K562 (cell line): Measurements from ENCODE around the gene DLX4. TPM values are rescaled to one million over a fixed set of nuclear protein-coding genes. Genes with fewer than 3 reads are reported as not detected.

Experiments used
- ATAC-seq: fragments of 200-7000 bp; cut with Tn5 transposase; 3 replicates; pipeline ENCODE4 v1.9.1; 2020; ENCODE audit warnings: moderate library complexity
- BruUV-seq: library from RNA; stranded (reverse); fragments of 400-500 nt; replicated peaks from 2 replicates; lab custom pipeline; 2021; lab: Mats Ljungman, UMichigan
- CTCF ChIA-PET: fragments of 300-600 bp; formaldehyde crosslinking; extraction: SDS; loops from one replicate; lab custom pipeline; 2021; ENCODE audit warnings: low intra/inter-chr PET ratio; lab: Yijun Ruan, JAX
- POLR2A ChIA-PET: fragments of 300-600, 350-650 bp; sonication (Branson Sonifier 250); formaldehyde crosslinking; extraction: SDS; loops from one replicate; lab custom pipeline; 2021; ENCODE audit warnings: antibody characterized with exemption, inconsistent platforms; lab: Yijun Ruan, JAX
- DNase-seq, 4 experiments: peaks; one replicate each; pipeline versions ENCODE4 v3.0.0 to v3.0.0-alpha.2; 2011 to 2018; ENCODE audit warnings: low spot score in 3 of 4, mixed read lengths in 3 of 4; ENCODE audit errors: extremely low read depth in 1 of 4
- FAIRE-seq: peaks from 2 replicates; lab custom pipeline; 2011; peaks lifted over from hg19 to GRCh38; lab: Jason Lieb, UNC
- H2AFZ ChIP-seq: 2 replicates; pipeline ENCODE4 v1.6.0; 2011; ENCODE audit warnings: low read depth, low read length, control low read depth, inconsistent platforms
- H3K27ac ChIP-seq: fragments of 200-600 bp; 3 replicates; pipeline ENCODE4 v1.8.0; 2011; ENCODE audit warnings: low read depth, mild to moderate bottlenecking, control low read depth, inconsistent platforms, low read length, moderate library complexity, mixed read lengths; ENCODE audit errors: extremely low read depth
- H3K27me3 ChIP-seq, 2 experiments: fragments of 300-600 bp in 1 of 2; 2 replicates in 1 of 2; 3 replicates in 1 of 2; pipeline versions ENCODE4 v1.6.0 to v1.8.0; 2011; ENCODE audit warnings: inconsistent platforms in 2 of 2, low read length in 2 of 2, mild to moderate bottlenecking in 1 of 2, mixed read lengths in 1 of 2, moderate library complexity in 1 of 2; ENCODE audit not compliant: control insufficient read depth in 2 of 2, insufficient read depth in 2 of 2
- H3K36me3 ChIP-seq: fragments of 300-600 bp; 3 replicates; pipeline ENCODE4 v1.8.0; 2011; ENCODE audit warnings: mild to moderate bottlenecking, low read length, inconsistent platforms; ENCODE audit not compliant: control insufficient read depth, insufficient read depth
- H3K4me1 ChIP-seq, 2 experiments: fragments of 200-600 bp in 1 of 2; replicated peaks in 1 of 2; 2 replicates in 1 of 2; 3 replicates in 1 of 2; pipeline versions ENCODE4 v1.5.1 to v1.8.0; 2011; ENCODE audit warnings: inconsistent platforms in 2 of 2, low read length in 2 of 2, mild to moderate bottlenecking in 1 of 2, mixed read lengths in 1 of 2, moderate library complexity in 1 of 2; ENCODE audit not compliant: control insufficient read depth in 2 of 2, insufficient read depth in 2 of 2
- H3K4me2 ChIP-seq: 2 replicates; pipeline ENCODE4 v1.6.1; 2011; ENCODE audit warnings: low read length, control low read depth, inconsistent platforms, mixed read lengths; ENCODE audit not compliant: insufficient read depth
- H3K4me3 ChIP-seq: fragments of 200-600 bp; sonication (generic), shearing (Covaris generic); 2 replicates; pipeline ENCODE4 v1.5.1; 2016; ENCODE audit warnings: control low read depth, inconsistent platforms
- H3K79me2 ChIP-seq: fragments of 200-600 bp; 3 replicates; pipeline ENCODE4 v1.8.0; 2011; ENCODE audit warnings: low read length, inconsistent platforms; ENCODE audit not compliant: control insufficient read depth, insufficient read depth
- H3K9ac ChIP-seq, 2 experiments: 2 replicates each; pipeline versions ENCODE4 v1.6.0 to v1.6.1; 2011; ENCODE audit warnings: low read depth in 2 of 2, low read length in 2 of 2, control low read depth in 1 of 2, inconsistent platforms in 1 of 2, mild to moderate bottlenecking in 1 of 2, mixed read lengths in 1 of 2; ENCODE audit not compliant: insufficient read depth in 1 of 2
- H3K9me1 ChIP-seq: one replicate; pipeline ENCODE4 v1.6.0; 2011; ENCODE audit warnings: inconsistent platforms, mild to moderate bottlenecking, low read length, moderate library complexity; ENCODE audit not compliant: control insufficient read depth, insufficient read depth
- H3K9me3 ChIP-seq: replicated peaks from 2 replicates; pipeline ENCODE4 v1.5.1; 2011; ENCODE audit warnings: low read depth, low read length, inconsistent platforms; ENCODE audit not compliant: control insufficient read depth, insufficient read depth
- H4K20me1 ChIP-seq: replicated peaks from 2 replicates; pipeline ENCODE4 v1.6.1; 2011; ENCODE audit warnings: low read length, inconsistent platforms, mixed read lengths; ENCODE audit not compliant: control insufficient read depth, insufficient read depth
- CC2D1A ChIP-seq: fragments of 450-650 bp; IDR thresholded peaks from 2 replicates; pipeline ENCODE4 v1.6.1; 2017; ENCODE audit warnings: mild to moderate bottlenecking
- DPF2 ChIP-seq: fragments of 450-650 bp; IDR thresholded peaks from 2 replicates; pipeline ENCODE4 v1.6.1; 2016
- ETV6 ChIP-seq, 3 experiments: fragments of 150-350 bp in 1 of 3; sonication (generic) in 1 of 3; formaldehyde crosslinking in 1 of 3; IDR thresholded peaks; 2 replicates each; pipeline versions ENCODE4 v1.6.1 to v1.8.0; 2014 to 2022; ENCODE audit warnings: borderline replicate concordance in 2 of 3, low read depth in 2 of 3, antibody characterized with exemption in 1 of 3, low read length in 1 of 3, mild to moderate bottlenecking in 1 of 3, missing genetic modification reagents in 1 of 3
- FOXJ2 ChIP-seq: fragments of 200-800 bp; sonication (Bioruptor generic); IDR thresholded peaks from 2 replicates; pipeline ENCODE4 v1.6.1; 2016; ENCODE audit warnings: missing genetic modification characterization, missing compliant biosample characterization
- MEF2A ChIP-seq: IDR thresholded peaks from 2 replicates; pipeline ENCODE4 v1.6.1; 2011; ENCODE audit warnings: low read depth, mild to moderate bottlenecking, low read length, moderate library complexity; ENCODE audit not compliant: control insufficient read depth
- MTA1 ChIP-seq: fragments of 450-650 bp; IDR thresholded peaks from 2 replicates; pipeline ENCODE4 v1.6.1; 2017; ENCODE audit warnings: borderline replicate concordance
- NCOR1 ChIP-seq: fragments of 450-650 bp; IDR thresholded peaks from 2 replicates; pipeline ENCODE4 v1.6.1; 2016; ENCODE audit warnings: mild to moderate bottlenecking, moderate library complexity
- POLR2AphosphoS2 ChIP-seq: IDR thresholded peaks from 2 replicates; pipeline ENCODE4 v1.6.1; 2012; ENCODE audit warnings: low read length, improper control_type of control experiment
- POLR2B ChIP-seq: fragments of 450-650 bp; IDR thresholded peaks from 2 replicates; pipeline ENCODE4 v1.6.1; 2018; ENCODE audit warnings: low read depth; ENCODE audit not compliant: partially characterized antibody
- SMARCE1 ChIP-seq: fragments of 450-650 bp; IDR thresholded peaks from 2 replicates; pipeline ENCODE4 v1.7.1; 2016; ENCODE audit warnings: mild to moderate bottlenecking
- SMC3 ChIP-seq: conservative IDR thresholded peaks from 2 replicates; pipeline ENCODE4 v1.6.1; 2011; ENCODE audit warnings: low read depth, low read length, improper control_type of control experiment; ENCODE audit not compliant: insufficient read depth
- SREBF2 ChIP-seq: sonication (generic); formaldehyde crosslinking; IDR thresholded peaks from 2 replicates; pipeline ENCODE4 v1.4.0; 2020; ENCODE audit warnings: mild to moderate bottlenecking, missing genetic modification reagents
- TFAM ChIP-seq: fragments of 250-450 bp; sonication (Bioruptor Pico); conservative IDR thresholded peaks from 2 replicates; pipeline ENCODE4 v1.5.0; 2021; ENCODE audit warnings: mild to moderate bottlenecking, moderate library complexity
- TFAP4 ChIP-seq: sonication (generic); formaldehyde crosslinking; IDR thresholded peaks from 2 replicates; pipeline ENCODE4 v1.8.0; 2022; ENCODE audit warnings: missing genetic modification reagents, mild to moderate bottlenecking, moderate library complexity, borderline replicate concordance
- U2AF2 ChIP-seq: fragments of 200-400 bp; formaldehyde crosslinking; optimal IDR thresholded peaks from 2 replicates; pipeline ENCODE3; 2017; ENCODE audit warnings: low read depth, mild to moderate bottlenecking, low read length
- WGBS: fragments of 100-300 bp; shearing (Covaris generic); methylation state at CpG from one replicate; pipeline ENCODE4 v1.1.6; 2016; ENCODE audit warnings: low coverage, mixed read lengths; ENCODE audit not compliant: insufficient coverage; ENCODE audit errors: missing lambda C conversion rate; 5-methylcytosine and 5-hydroxymethylcytosine counted together
- in situ Hi-C: fragments of 300-500 bp; cut with MboI; formaldehyde crosslinking; loops from 4 replicates; pipeline ENCODE4 v1.15.0; 2018; ENCODE audit warnings: inconsistent platforms, mixed read lengths
- intact Hi-C: fragments of 100-400 bp; cut with micrococcal nuclease; formaldehyde crosslinking; loops from 2 replicates; pipeline ENCODE4 v1.14.2; 2022
- polyA plus RNA-seq, 8 experiments: library from polyadenylated mRNA; depleted of rRNA in 4 of 8; stranded (reverse) in 5 of 8; unstranded in 3 of 8; fragments of >200 nt; fragmentation: Nextera tagmentation in 2 of 8; fragmentation: Illumina TruSeq in 1 of 8; extraction: Ambion mirVana in 2 of 8; extraction: Trizol in 1 of 8; gene quantifications; 2 replicates each; pipeline versions ENCODE4 v1.2.1 to v1.2.3, GENCODE V29; 2011 to 2014; ENCODE audit warnings: inconsistent platforms in 1 of 8, missing spikeins in 1 of 8
- total RNA-seq, 7 experiments: library from RNA; depleted of rRNA in 6 of 7; stranded (reverse); fragments of >200 nt in 6 of 7; fragmentation: Illumina TruSeq in 2 of 7; extraction: Trizol in 2 of 7; gene quantifications; 2 replicates each; pipeline versions ENCODE4 v1.2.1 to v1.2.3, GENCODE V29; 2011 to 2021; ENCODE audit warnings: low replicate concordance in 1 of 7
- TF ChIP-seq, protein P1 (sequence below): fragments of 250-450 bp; sonication (Bioruptor Pico); IDR thresholded peaks from 2 replicates; pipeline ENCODE4 v1.5.0; 2021
- TF ChIP-seq, protein P2 (sequence below): fragments of 450-650 bp; formaldehyde crosslinking; IDR thresholded peaks from 2 replicates; pipeline ENCODE4 v1.4.0; 2020; ENCODE audit warnings: mild to moderate bottlenecking, moderate library complexity

Gene DLX4
- total and polyA plus RNA-seq, 9 of the 15 experiments (the other 6 are each of a cell fraction or from before 2014, with no cell fraction given): 0.15 to 2.2 (median 0.58) TPM

GRCh38 chr17:49996121-49996494, 27.1 kb downstream of the DLX4 start (continued):
- TF ChIP-seq ETV6 (IDR thresholded peaks at IDR 0.05; ENCODE audit: borderline replicate concordance in 1 of 2, low read depth in 2 of 2, low read length in 1 of 2) (no peak), ETV6 (CRISPR knock-in tag; IDR thresholded peaks at IDR 0.05; ENCODE audit: borderline replicate concordance) (no peak), MEF2A (no peak), U2AF2 (no peak), TFAM (CRISPR knock-in tag) (no peak), DPF2 (no peak), POLR2B (no peak), MTA1 (no peak), FOXJ2 (tag) (no peak), POLR2AphosphoS2 (no peak), NCOR1 (no peak)
- TF ChIP-seq, all 486 proteins: peak for 0

GRCh38 chr17:49996495-49997300, 27.7 kb downstream of the DLX4 start:
- peaks cover 0 to 25% of the 10 kb centered on the region in 2 experiments; a peak in 2 of 5 replicates for H3K4me1 ChIP-seq
- H3K27ac ChIP-seq: no peak overlapping the region
- intact Hi-C loops: loop anchor here (2.0 to 5.0 kb wide), 2 partner anchors 44 to 299 kb away; no protein-coding TSS in a partner anchor
- WGBS: 6% methylated on average over 30 of the region's 58 CpGs
- H3K36me3 ChIP-seq: no peaks in the 10 kb centered on the region
- H3K4me2 ChIP-seq: no peak overlapping the region
- H2AFZ ChIP-seq: no peak overlapping the region
- BruUV-seq: no TSS peak
- ATAC-seq (peak; percentile 77), DNase-seq (peak; percentile 61 to 83 (median 78)), FAIRE-seq (peak; percentile 88)
- CTCF ChIA-PET: interaction anchor here (0.6 to 6.2 kb wide), 10 partner anchors 8 to 429 kb away, joined by 3 to 134 read pairs (median 5); no protein-coding TSS in a partner anchor
- no peaks in the 10 kb centered on the region for H3K79me2 ChIP-seq
- peaks cover 6% of the 10 kb centered on the region for H4K20me1 ChIP-seq
- no peaks in the 10 kb centered on the region for H3K9me3 ChIP-seq
- H3K27me3 ChIP-seq: peaks cover 34 to 55% of the 10 kb centered on the region in 2 experiments; a peak in 4 of 5 replicates
- no peak overlapping the region; a peak in 1 of 4 replicates for H3K9ac ChIP-seq
- no peak overlapping the region for H3K4me3 ChIP-seq
- in situ Hi-C loops: loop anchor here (5.0 kb wide), 2 partner anchors 134 to 424 kb away; no protein-coding TSS in a partner anchor
- no peaks in the 10 kb centered on the region for H3K9me1 ChIP-seq
- POLR2A ChIA-PET: interaction anchor here (1.0 to 1.5 kb wide), 3 partner anchors 69 to 174 kb away, joined by 3 to 8 read pairs (median 3); no protein-coding TSS in a partner anchor
- TF ChIP-seq SMC3: peak; percentile 99
- TF ChIP-seq, protein P1, sequence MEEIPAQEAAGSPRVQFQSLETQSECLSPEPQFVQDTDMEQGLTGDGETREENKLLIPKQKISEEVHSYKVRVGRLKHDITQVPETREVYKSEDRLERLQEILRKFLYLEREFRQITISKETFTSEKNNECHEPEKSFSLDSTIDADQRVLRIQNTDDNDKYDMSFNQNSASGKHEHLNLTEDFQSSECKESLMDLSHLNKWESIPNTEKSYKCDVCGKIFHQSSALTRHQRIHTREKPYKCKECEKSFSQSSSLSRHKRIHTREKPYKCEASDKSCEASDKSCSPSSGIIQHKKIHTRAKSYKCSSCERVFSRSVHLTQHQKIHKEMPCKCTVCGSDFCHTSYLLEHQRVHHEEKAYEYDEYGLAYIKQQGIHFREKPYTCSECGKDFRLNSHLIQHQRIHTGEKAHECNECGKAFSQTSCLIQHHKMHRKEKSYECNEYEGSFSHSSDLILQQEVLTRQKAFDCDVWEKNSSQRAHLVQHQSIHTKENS (CRISPR knock-in tag): no peak
- TF ChIP-seq, protein P2, sequence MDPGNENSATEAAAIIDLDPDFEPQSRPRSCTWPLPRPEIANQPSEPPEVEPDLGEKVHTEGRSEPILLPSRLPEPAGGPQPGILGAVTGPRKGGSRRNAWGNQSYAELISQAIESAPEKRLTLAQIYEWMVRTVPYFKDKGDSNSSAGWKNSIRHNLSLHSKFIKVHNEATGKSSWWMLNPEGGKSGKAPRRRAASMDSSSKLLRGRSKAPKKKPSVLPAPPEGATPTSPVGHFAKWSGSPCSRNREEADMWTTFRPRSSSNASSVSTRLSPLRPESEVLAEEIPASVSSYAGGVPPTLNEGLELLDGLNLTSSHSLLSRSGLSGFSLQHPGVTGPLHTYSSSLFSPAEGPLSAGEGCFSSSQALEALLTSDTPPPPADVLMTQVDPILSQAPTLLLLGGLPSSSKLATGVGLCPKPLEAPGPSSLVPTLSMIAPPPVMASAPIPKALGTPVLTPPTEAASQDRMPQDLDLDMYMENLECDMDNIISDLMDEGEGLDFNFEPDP (CRISPR knock-in tag): no peak
- peak; percentile 45; the same call in 1 of the 2 replicates for TF ChIP-seq TFAP4 (CRISPR knock-in tag)
- peak; percentile 76 for TF ChIP-seq CC2D1A
- TF ChIP-seq SREBF2 (CRISPR knock-in tag): no peak
- TF ChIP-seq SMARCE1: no peak
